T-cell (primary cell): ENCODE results near the gene IMMP2L. TPM values are rescaled to one million over a fixed set of nuclear protein-coding genes. Genes with fewer than 3 reads are reported as not detected.
A peak's percentile ranks its signal among the peaks of the same experiment; 100 is the strongest.

Source experiments
- ATAC-seq, 4 experiments: fragments of 200-7000 bp in 3 of 4; fragments of 150-1000 bp in 1 of 4; cut with Tn5 transposase; replicated peaks in 1 of 4; 1 replicate in 3 of 4; 2 replicates in 1 of 4; pipeline ENCODE4 v1.10.0; 2021; ENCODE audit warnings: moderate library complexity in 3 of 4, mild to moderate bottlenecking in 2 of 4, moderate number of reproducible peaks in 1 of 4
- CTCF ChIA-PET, 2 donors: fragments of 300-600 bp; sonication (Branson Sonifier 250); formaldehyde crosslinking; loops; one replicate each; lab custom pipeline; 2022; ENCODE audit warnings: antibody characterized with exemption in 2 of 2; lab: Charles Lee
- POLR2A ChIA-PET, 2 donors: fragments of 300-600 bp; sonication (Branson Sonifier 250); formaldehyde crosslinking; loops; one replicate each; lab custom pipeline; 2022; ENCODE audit warnings: antibody characterized with exemption in 2 of 2; lab: Charles Lee
- DNase-seq, 35 experiments: peaks; one replicate each; pipeline versions ENCODE4 v3.0.0 to v3.0.0-alpha.2; 2013 to 2023
- H3K27ac ChIP-seq: one replicate; pipeline ENCODE4 v1.5.1; 2013; ENCODE audit warnings: low read length
- H3K27me3 ChIP-seq, 2 experiments: replicated peaks in 1 of 2; 1 replicate in 1 of 2; 2 replicates in 1 of 2; pipeline versions ENCODE4 v1.6.1 to v1.7.0; 2013; ENCODE audit warnings: low read length in 1 of 2, mixed read lengths in 1 of 2; ENCODE audit not compliant: control insufficient read depth in 2 of 2, insufficient read depth in 2 of 2; ENCODE audit errors: extremely low read depth in 1 of 2
- H3K36me3 ChIP-seq, 2 donors: 1 replicate in 1 of 2; 2 replicates in 1 of 2; pipeline versions ENCODE4 v1.6.1 to v1.7.0; 2013; ENCODE audit warnings: low read length in 1 of 2; ENCODE audit not compliant: control insufficient read depth in 2 of 2, insufficient read depth in 1 of 2; ENCODE audit errors: extremely low read depth in 1 of 2
- H3K4me1 ChIP-seq, 2 experiments: 1 replicate in 1 of 2; 2 replicates in 1 of 2; pipeline versions ENCODE4 v1.6.1 to v1.7.0; 2013; ENCODE audit warnings: low read length in 2 of 2, mixed read lengths in 1 of 2; ENCODE audit not compliant: insufficient read depth in 2 of 2, control insufficient read depth in 1 of 2; ENCODE audit errors: extremely low read depth in 1 of 2
- H3K4me3 ChIP-seq, 2 donors: 1 replicate in 1 of 2; 2 replicates in 1 of 2; pipeline versions ENCODE4 v1.5.1 to v1.7.0; 2013; ENCODE audit warnings: mild to moderate bottlenecking in 2 of 2, low read length in 1 of 2, moderate library complexity in 1 of 2; ENCODE audit not compliant: control insufficient read depth in 1 of 2; ENCODE audit errors: extremely low read depth in 1 of 2
- H3K9me3 ChIP-seq: 2 replicates; pipeline ENCODE4 v1.7.0; 2013
- H3K27ac Mint-ChIP-seq, 2 donors: one replicate each; pipeline ENCODE4 v1.8.0; 2020 to 2021; ENCODE audit warnings: mild to moderate bottlenecking in 2 of 2, mixed read lengths in 2 of 2
- H3K27me3 Mint-ChIP-seq, 2 donors: one replicate each; pipeline ENCODE4 v1.8.0; 2021 to 2022; ENCODE audit warnings: mixed read lengths in 2 of 2
- H3K36me3 Mint-ChIP-seq: one replicate; pipeline ENCODE4 v1.8.0; 2021; ENCODE audit warnings: mixed read lengths
- H3K4me1 Mint-ChIP-seq, 3 donors: one replicate each; pipeline ENCODE4 v1.8.0; 2020 to 2022; ENCODE audit warnings: mixed read lengths in 3 of 3, mild to moderate bottlenecking in 1 of 3
- H3K4me3 Mint-ChIP-seq, 3 donors: one replicate each; pipeline ENCODE4 v1.8.0; 2020 to 2022; ENCODE audit warnings: mild to moderate bottlenecking in 3 of 3, mixed read lengths in 3 of 3, moderate library complexity in 3 of 3
- H3K9me3 Mint-ChIP-seq, 3 donors: one replicate each; pipeline ENCODE4 v1.8.0; 2020 to 2022; ENCODE audit warnings: mixed read lengths in 3 of 3
- WGBS: methylation state at CpG from one replicate; pipeline ENCODE4 v1.1.5; 2013; ENCODE audit warnings: missing lambda C conversion rate; ENCODE audit not compliant: insufficient coverage; 5-methylcytosine and 5-hydroxymethylcytosine counted together
- total RNA-seq, 35 experiments: library from RNA in 6 of 35; stranded (reverse) in 6 of 35; fragments of 120-200 nt in 1 of 35; gene quantifications; one replicate each; pipeline versions ENCODE4 v1.2.1 to v1.2.4 and lab custom pipeline; 2013 to 2026

IMMP2L gene
- total RNA-seq, 5 donors from 2014 or later (not counting 1 experiment from before 2014, with no cell fraction given), result 14.1 to 27.3 (median 21.7) TPM

- no peaks in the 10 kb centered on the region for H3K27me3 ChIP-seq
- ChIA-PET CTCF (no interaction called here), POLR2A (interaction anchor here in 1 of 2 donors (0.5 kb wide), 1 partner anchor 56 kb away, joined by 3 read pairs; no protein-coding TSS in a partner anchor)
- no peak for DNase-seq
- no peaks in the 10 kb centered on the region for H3K9me3 ChIP-seq
- no CpG with 5 or more reads among the region's 7 CpGs for WGBS
- Mint-ChIP-seq H3K9me3 (no peaks in the 10 kb centered on the region), H3K27ac (no peak overlapping the region), H3K36me3 (no peaks in the 10 kb centered on the region), H3K4me3 (no peak overlapping the region), H3K27me3 (no peaks in the 10 kb centered on the region), H3K4me1 (peaks cover 8 to 18% (median 17%) of the 10 kb centered on the region in 3 donors)
- no peak overlapping the region for H3K27ac ChIP-seq
- H3K36me3 ChIP-seq, result no peaks in the 10 kb centered on the region
- H3K4me3 ChIP-seq, result no peak overlapping the region
- ATAC-seq, result no peak
- H3K4me1 ChIP-seq, result peaks cover 3 to 8% of the 10 kb centered on the region in 2 experiments
These were observed 512.2 kb downstream of the IMMP2L start for GRCh38 chr7:111049971-111050680.

GRCh38 chr7:111047595-111047994 is 514.7 kb downstream of the IMMP2L start:
- H3K36me3 Mint-ChIP-seq, result no peaks in the 10 kb centered on the region
- no peaks in the 10 kb centered on the region for H3K9me3 ChIP-seq
- no peak for DNase-seq
- POLR2A ChIA-PET, result interaction anchor here in 1 of 2 donors (0.8 kb wide), 1 partner anchor 79 kb away, joined by 3 read pairs; no protein-coding TSS in a partner anchor
- CTCF ChIA-PET, result no interaction called here
- no peak overlapping the region for H3K4me3 Mint-ChIP-seq
- no peak overlapping the region for H3K27ac ChIP-seq
- no peaks in the 10 kb centered on the region for H3K9me3 Mint-ChIP-seq
- H3K4me3 ChIP-seq, result no peak overlapping the region
- no peaks in the 10 kb centered on the region for H3K27me3 ChIP-seq
- no peaks in the 10 kb centered on the region for H3K27me3 Mint-ChIP-seq
- 89% methylated on average over 2 of the region's 4 CpGs for WGBS
- no peaks in the 10 kb centered on the region for H3K36me3 ChIP-seq
- peaks cover 0 to 2% of the 10 kb centered on the region in 2 experiments for H3K4me1 ChIP-seq
- peaks cover 1 to 11% (median 9%) of the 10 kb centered on the region in 3 donors for H3K4me1 Mint-ChIP-seq
- H3K27ac Mint-ChIP-seq, result no peak overlapping the region
- no peak for ATAC-seq

GRCh38 chr7:111045449-111045848 is 516.8 kb downstream of the IMMP2L start:
- Mint-ChIP-seq H3K9me3 (no peaks in the 10 kb centered on the region), H3K4me1 (peaks cover 6 to 12% (median 10%) of the 10 kb centered on the region in 3 donors), H3K4me3 (no peak overlapping the region), H3K27me3 (no peaks in the 10 kb centered on the region), H3K36me3 (no peaks in the 10 kb centered on the region), H3K27ac (no peak overlapping the region)
- Histone ChIP-seq H3K27ac (no peak overlapping the region), H3K9me3 (no peaks in the 10 kb centered on the region), H3K4me1 (peaks cover 0 to 6% of the 10 kb centered on the region in 2 experiments), H3K4me3 (no peak overlapping the region), H3K36me3 (no peaks in the 10 kb centered on the region), H3K27me3 (no peaks in the 10 kb centered on the region)
- ATAC-seq (no peak), DNase-seq (no peak)
- ChIA-PET POLR2A (no interaction called here), CTCF (no interaction called here)

GRCh38 chr7:111043561-111043960 is 518.7 kb downstream of the IMMP2L start:
- ChIA-PET CTCF (no interaction called here), POLR2A (interaction anchor here in 1 of 2 donors (1.0 kb wide), 1 partner anchor 9 kb away, joined by 3 read pairs; no protein-coding TSS in a partner anchor)
- H3K4me1 ChIP-seq, result peaks cover 0 to 6% of the 10 kb centered on the region in 2 experiments
- no peak overlapping the region for H3K27ac ChIP-seq
- DNase-seq (no peak), ATAC-seq (no peak)
- no peaks in the 10 kb centered on the region for H3K36me3 Mint-ChIP-seq
- no peaks in the 10 kb centered on the region for H3K27me3 Mint-ChIP-seq
- H3K9me3 ChIP-seq, result no peaks in the 10 kb centered on the region
- H3K9me3 Mint-ChIP-seq, result no peaks in the 10 kb centered on the region
- peak overlapping the region in 1 of 2 donors; percentile 19 for H3K27ac Mint-ChIP-seq
- H3K4me1 Mint-ChIP-seq, result peaks cover 6 to 12% (median 10%) of the 10 kb centered on the region in 3 donors
- no peak overlapping the region for H3K4me3 ChIP-seq
- H3K4me3 Mint-ChIP-seq, result no peak overlapping the region
- WGBS, result no CpG with 5 or more reads among the region's 1 CpG
- no peaks in the 10 kb centered on the region for H3K36me3 ChIP-seq
- no peaks in the 10 kb centered on the region for H3K27me3 ChIP-seq

- no peak for ATAC-seq
- Mint-ChIP-seq H3K27me3 (no peaks in the 10 kb centered on the region), H3K4me1 (peaks cover 12 to 17% (median 15%) of the 10 kb centered on the region in 3 donors), H3K4me3 (no peak overlapping the region), H3K9me3 (no peaks in the 10 kb centered on the region), H3K36me3 (no peaks in the 10 kb centered on the region), H3K27ac (no peak overlapping the region)
- Histone ChIP-seq H3K36me3 (no peaks in the 10 kb centered on the region), H3K4me1 (peaks cover 0 to 6% of the 10 kb centered on the region in 2 experiments), H3K9me3 (no peaks in the 10 kb centered on the region), H3K27me3 (no peaks in the 10 kb centered on the region), H3K4me3 (no peak overlapping the region), H3K27ac (no peak overlapping the region)
- WGBS, result no CpG with 5 or more reads among the region's 2 CpGs
- ChIA-PET CTCF (no interaction called here), POLR2A (interaction anchor here in 1 of 2 donors (1.0 kb wide), 1 partner anchor 10 kb away, joined by 3 read pairs; no protein-coding TSS in a partner anchor)
- no peak for DNase-seq
These were observed 519.5 kb downstream of the IMMP2L start for GRCh38 chr7:111042842-111043241.

GRCh38 chr7:111041577-111041976 is 520.7 kb downstream of the IMMP2L start:
- no peaks in the 10 kb centered on the region for H3K9me3 ChIP-seq
- Mint-ChIP-seq H3K4me1 (peaks cover 14 to 22% (median 16%) of the 10 kb centered on the region in 3 donors), H3K9me3 (no peaks in the 10 kb centered on the region), H3K27me3 (no peaks in the 10 kb centered on the region), H3K27ac (peak overlapping the region; percentile 19 to 73), H3K4me3 (peak overlapping the region in 2 of 3 donors; percentile 1 to 37), H3K36me3 (no peaks in the 10 kb centered on the region)
- CTCF ChIA-PET, result interaction anchor here in 1 of 2 donors (1.1 kb wide), 1 partner anchor 28 kb away, joined by 4 read pairs; no protein-coding TSS in a partner anchor
- no peak for DNase-seq
- WGBS, result no CpG with 5 or more reads among the region's 2 CpGs
- peaks cover 0 to 6% of the 10 kb centered on the region in 2 experiments for H3K4me1 ChIP-seq
- no peaks in the 10 kb centered on the region for H3K36me3 ChIP-seq
- POLR2A ChIA-PET, result interaction anchor here in 1 of 2 donors (0.7 kb wide), 1 partner anchor 259 kb away, joined by 3 read pairs; no protein-coding TSS in a partner anchor
- H3K27ac ChIP-seq, result no peak overlapping the region
- no peaks in the 10 kb centered on the region for H3K27me3 ChIP-seq
- H3K4me3 ChIP-seq, result no peak overlapping the region
- ATAC-seq, result peak; percentile 45 to 72 (median 57)
